ENCODE measurements around the gene RASA3. TPM values are rescaled to one million over a fixed set of nuclear protein-coding genes. Genes with fewer than 3 reads are reported as not detected.
A peak's percentile ranks its signal among the peaks of the same experiment; 100 is the strongest.
"Not testable (repeated sequence)": the region's sequence is repeated elsewhere in the genome, so short reads cannot be mapped to it uniquely, and the experiment has no call there.

RASA3 gene
- total RNA-seq, 1 donor from 2014 or later: 2.6 TPM

GRCh38 chr13:114164681-114165429, 32.4 kb upstream of the RASA3 start:
- no peak for FAIRE-seq
- H3K27me3 ChIP-seq (ENCODE audit: control insufficient read depth, insufficient read depth, low read length): no peaks in the 10 kb centered on the region
- TF ChIP-seq, protein P1, sequence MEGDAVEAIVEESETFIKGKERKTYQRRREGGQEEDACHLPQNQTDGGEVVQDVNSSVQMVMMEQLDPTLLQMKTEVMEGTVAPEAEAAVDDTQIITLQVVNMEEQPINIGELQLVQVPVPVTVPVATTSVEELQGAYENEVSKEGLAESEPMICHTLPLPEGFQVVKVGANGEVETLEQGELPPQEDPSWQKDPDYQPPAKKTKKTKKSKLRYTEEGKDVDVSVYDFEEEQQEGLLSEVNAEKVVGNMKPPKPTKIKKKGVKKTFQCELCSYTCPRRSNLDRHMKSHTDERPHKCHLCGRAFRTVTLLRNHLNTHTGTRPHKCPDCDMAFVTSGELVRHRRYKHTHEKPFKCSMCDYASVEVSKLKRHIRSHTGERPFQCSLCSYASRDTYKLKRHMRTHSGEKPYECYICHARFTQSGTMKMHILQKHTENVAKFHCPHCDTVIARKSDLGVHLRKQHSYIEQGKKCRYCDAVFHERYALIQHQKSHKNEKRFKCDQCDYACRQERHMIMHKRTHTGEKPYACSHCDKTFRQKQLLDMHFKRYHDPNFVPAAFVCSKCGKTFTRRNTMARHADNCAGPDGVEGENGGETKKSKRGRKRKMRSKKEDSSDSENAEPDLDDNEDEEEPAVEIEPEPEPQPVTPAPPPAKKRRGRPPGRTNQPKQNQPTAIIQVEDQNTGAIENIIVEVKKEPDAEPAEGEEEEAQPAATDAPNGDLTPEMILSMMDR (IDR thresholded peaks at IDR 0.05; ENCODE audit: insufficient read depth, low read length, severe bottlenecking): no peak
- H3K36me3 ChIP-seq (ENCODE audit: control insufficient read depth, insufficient read depth, low read length): no peaks in the 10 kb centered on the region
- H3K4me3 ChIP-seq (ENCODE audit: low read depth, low read length): no peak overlapping the region
- DNase-seq (ENCODE audit: low read depth): no peak

DNA sequence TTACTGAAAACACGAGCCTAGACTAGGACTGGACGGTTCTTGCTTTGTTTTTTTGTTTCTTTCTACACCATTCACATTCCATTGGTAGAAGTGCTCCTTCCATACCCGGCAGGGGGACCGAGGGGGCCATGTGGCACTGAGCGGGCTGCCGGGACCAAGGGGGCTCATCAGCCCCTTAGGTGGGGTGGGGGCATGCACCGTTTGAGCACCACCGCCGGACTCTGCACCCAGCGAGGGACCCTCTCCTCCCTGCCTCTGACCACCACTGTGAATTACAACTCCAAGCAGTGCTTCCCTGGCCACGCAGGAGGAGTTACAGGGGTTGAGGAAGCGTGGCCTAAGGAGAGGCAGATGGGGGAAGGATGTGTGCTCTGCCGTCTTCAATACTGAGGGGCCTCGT, 31.6 kb upstream of the RASA3 start:
- H3K36me3 ChIP-seq (ENCODE audit: control insufficient read depth, insufficient read depth, low read length): no peaks in the 10 kb centered on the region
- no peak for DNase-seq (ENCODE audit: low read depth)
- H3K27me3 ChIP-seq (ENCODE audit: control insufficient read depth, insufficient read depth, low read length): no peaks in the 10 kb centered on the region
- FAIRE-seq: no peak
- H3K4me3 ChIP-seq (ENCODE audit: low read depth, low read length): no peak overlapping the region
- TF ChIP-seq, protein P1 (IDR thresholded peaks at IDR 0.05; ENCODE audit: insufficient read depth, low read length, severe bottlenecking): no peak

DNA sequence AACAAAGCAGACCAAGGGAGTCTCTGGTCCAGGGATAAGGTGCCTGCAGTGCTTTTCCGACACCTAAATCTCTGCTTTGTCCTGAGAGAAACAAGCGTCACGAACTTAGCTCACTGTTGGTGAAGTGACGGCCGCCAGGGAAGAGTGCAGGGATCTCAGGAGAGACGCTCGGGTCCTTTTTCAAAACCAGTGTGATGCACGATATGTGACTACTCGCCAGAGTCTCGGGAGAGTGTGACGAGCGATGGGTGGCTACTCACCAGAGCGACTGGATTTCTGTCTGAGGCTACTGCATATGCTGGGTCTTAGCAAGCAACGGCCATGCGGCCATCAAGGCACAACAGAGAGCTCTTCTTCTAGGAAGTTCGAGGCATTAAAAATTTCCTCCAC, 30.1 kb upstream of the RASA3 start:
- DNase-seq (ENCODE audit: low read depth) (no peak), FAIRE-seq (no peak)
- no peaks in the 10 kb centered on the region for H3K36me3 ChIP-seq (ENCODE audit: control insufficient read depth, insufficient read depth, low read length)
- H3K4me3 ChIP-seq (ENCODE audit: low read depth, low read length): no peak overlapping the region
- no peaks in the 10 kb centered on the region for H3K27me3 ChIP-seq (ENCODE audit: control insufficient read depth, insufficient read depth, low read length)
- TF ChIP-seq, protein P1 (IDR thresholded peaks at IDR 0.05; ENCODE audit: insufficient read depth, low read length, severe bottlenecking): no peak

- Histone ChIP-seq H3K27me3 (ENCODE audit: control insufficient read depth, insufficient read depth, low read length) (no peaks in the 10 kb centered on the region), H3K4me3 (ENCODE audit: low read depth, low read length) (peak overlapping the region; percentile 13), H3K36me3 (ENCODE audit: control insufficient read depth, insufficient read depth, low read length) (no peaks in the 10 kb centered on the region)
- TF ChIP-seq, protein P1 (IDR thresholded peaks at IDR 0.05; ENCODE audit: insufficient read depth, low read length, severe bottlenecking): no peak
- FAIRE-seq: no peak
- DNase-seq (ENCODE audit: low read depth): peak; percentile 8
Observed at GRCh38 chr13:114161644-114162532, 29.5 kb upstream of the RASA3 start.

- no peak for FAIRE-seq
- TF ChIP-seq, protein P1 (IDR thresholded peaks at IDR 0.05; ENCODE audit: insufficient read depth, low read length, severe bottlenecking): no peak
- no peaks in the 10 kb centered on the region for H3K36me3 ChIP-seq (ENCODE audit: control insufficient read depth, insufficient read depth, low read length)
- no peak overlapping the region for H3K4me3 ChIP-seq (ENCODE audit: low read depth, low read length)
- H3K27me3 ChIP-seq (ENCODE audit: control insufficient read depth, insufficient read depth, low read length): no peaks in the 10 kb centered on the region
- DNase-seq (ENCODE audit: low read depth): no peak
Observed at GRCh38 chr13:114161028-114161556, 28.7 kb upstream of the RASA3 start.

- not testable (repeated sequence) for H3K27me3 ChIP-seq (ENCODE audit: control insufficient read depth, insufficient read depth, low read length); FAIRE-seq; DNase-seq (ENCODE audit: low read depth); H3K4me3 ChIP-seq (ENCODE audit: low read depth, low read length); H3K36me3 ChIP-seq (ENCODE audit: control insufficient read depth, insufficient read depth, low read length)
Observed at GRCh38 chr13:114158869-114159666, 26.6 kb upstream of the RASA3 start.

Measured in bronchial epithelial cell (primary cell).